Keratinocyte (primary cell): ENCODE data around the gene PITPNM3. TPM values are rescaled to one million over a fixed set of nuclear protein-coding genes. Genes with fewer than 3 reads are reported as not detected.

Experiments
- DNase-seq: peaks from one replicate; pipeline ENCODE4 v3.0.0-alpha.2; 2011; ENCODE audit warnings: low read depth, missing footprints, low spot score
- FAIRE-seq: peaks from 2 replicates; lab custom pipeline; 2011; peaks lifted over from hg19 to GRCh38; lab: Jason Lieb, UNC
- H2AFZ ChIP-seq: 2 replicates; pipeline ENCODE4 v1.6.0; 2012; ENCODE audit warnings: low read length, control low read depth, inconsistent platforms; ENCODE audit not compliant: control insufficient read depth
- H3K27ac ChIP-seq: 2 replicates; pipeline ENCODE4 v1.5.1; 2011; ENCODE audit warnings: low read length; ENCODE audit not compliant: control insufficient read depth, insufficient read depth
- H3K27me3 ChIP-seq: 3 replicates; pipeline ENCODE4 v1.6.0; 2011; ENCODE audit warnings: low read length; ENCODE audit not compliant: control insufficient read depth, insufficient read depth; ENCODE audit errors: extremely low read depth
- H3K36me3 ChIP-seq, 2 experiments: 2 replicates in 1 of 2; 3 replicates in 1 of 2; pipeline ENCODE4 v1.5.1; 2011; ENCODE audit warnings: low read length in 2 of 2, mild to moderate bottlenecking in 1 of 2; ENCODE audit not compliant: control insufficient read depth in 2 of 2, insufficient read depth in 2 of 2; ENCODE audit errors: extremely low read depth in 1 of 2
- H3K4me1 ChIP-seq: 3 replicates; pipeline ENCODE4 v1.5.1; 2011; ENCODE audit warnings: low read length; ENCODE audit not compliant: control insufficient read depth, insufficient read depth; ENCODE audit errors: extremely low read depth
- H3K4me2 ChIP-seq: 3 replicates; pipeline ENCODE4 v1.6.0; 2011; ENCODE audit warnings: low read depth, low read length; ENCODE audit not compliant: control insufficient read depth, insufficient read depth; ENCODE audit errors: extremely low read depth
- H3K4me3 ChIP-seq, 3 experiments: fragments of 200-600 bp in 1 of 3; sonication (generic) in 1 of 3; 2 replicates in 2 of 3; 3 replicates in 1 of 3; pipeline ENCODE4 v1.5.1; 2011 to 2016; ENCODE audit warnings: low read length in 3 of 3, mild to moderate bottlenecking in 3 of 3, control low read depth in 2 of 3, inconsistent platforms in 1 of 3, low read depth in 1 of 3, mixed read lengths in 1 of 3, mixed run types in 1 of 3, moderate library complexity in 1 of 3; ENCODE audit not compliant: control insufficient read depth in 2 of 3, insufficient read depth in 2 of 3; ENCODE audit errors: extremely low read depth in 1 of 3
- H3K79me2 ChIP-seq: 2 replicates; pipeline ENCODE4 v1.6.0; 2012; ENCODE audit warnings: low read length; ENCODE audit not compliant: control insufficient read depth, insufficient read depth
- H3K9ac ChIP-seq: 3 replicates; pipeline ENCODE4 v1.6.0; 2011; ENCODE audit warnings: low read length; ENCODE audit not compliant: control insufficient read depth, insufficient read depth; ENCODE audit errors: extremely low read depth
- H3K9me1 ChIP-seq: 3 replicates; pipeline ENCODE4 v1.6.0; 2011; ENCODE audit warnings: low read length; ENCODE audit not compliant: control insufficient read depth, insufficient read depth; ENCODE audit errors: extremely low read depth
- H3K9me3 ChIP-seq: 2 replicates; pipeline ENCODE4 v1.5.1; 2012; ENCODE audit warnings: low read depth, low read length; ENCODE audit not compliant: control insufficient read depth
- H4K20me1 ChIP-seq: 3 replicates; pipeline ENCODE4 v1.6.0; 2011; ENCODE audit warnings: low read length; ENCODE audit not compliant: control insufficient read depth, insufficient read depth; ENCODE audit errors: extremely low read depth
- EZH2 ChIP-seq: IDR thresholded peaks from one replicate; pipeline ENCODE4 v1.6.1; 2012; ENCODE audit warnings: inconsistent platforms, mild to moderate bottlenecking, low read length, moderate library complexity
- dilution Hi-C: fragments of 300-500 bp; cut with MboI; formaldehyde crosslinking; loops from one replicate; pipeline ENCODE4 v1.7.0; 2020; ENCODE audit warnings: low sequenced_read_pairs; ENCODE audit not compliant: extremely low pct_ligation_motif_present
- polyA plus RNA-seq, 5 experiments: library from polyadenylated mRNA; depleted of rRNA in 3 of 5; stranded (reverse) in 3 of 5; stranded (forward) in 1 of 5; unstranded in 1 of 5; fragments of >200 nt; gene quantifications; 1 replicate in 1 of 5; 2 replicates in 3 of 5; 3 replicates in 1 of 5; pipeline versions ENCODE4 v1.2.1 to v1.2.3, GENCODE V29; 2011 to 2012; ENCODE audit warnings: missing spikeins in 2 of 5, low read depth in 1 of 5, low replicate concordance in 1 of 5
- TF ChIP-seq, protein P1 (sequence below), 3 experiments: IDR thresholded peaks in 1 of 3; conservative IDR thresholded peaks in 1 of 3; optimal IDR thresholded peaks in 1 of 3; 2 replicates in 2 of 3; 3 replicates in 1 of 3; pipeline versions ENCODE3 to v1.5.1; 2011; ENCODE audit warnings: low read length in 3 of 3, mild to moderate bottlenecking in 3 of 3, moderate library complexity in 2 of 3, control low read depth in 1 of 3, inconsistent platforms in 1 of 3; ENCODE audit not compliant: insufficient read depth in 2 of 3; ENCODE audit errors: extremely low read depth in 1 of 3

Gene PITPNM3
- polyA plus RNA-seq, 1 donor (not counting 4 experiments of a cell fraction or from before 2014, with no cell fraction given) = 7.7 TPM

DNA sequence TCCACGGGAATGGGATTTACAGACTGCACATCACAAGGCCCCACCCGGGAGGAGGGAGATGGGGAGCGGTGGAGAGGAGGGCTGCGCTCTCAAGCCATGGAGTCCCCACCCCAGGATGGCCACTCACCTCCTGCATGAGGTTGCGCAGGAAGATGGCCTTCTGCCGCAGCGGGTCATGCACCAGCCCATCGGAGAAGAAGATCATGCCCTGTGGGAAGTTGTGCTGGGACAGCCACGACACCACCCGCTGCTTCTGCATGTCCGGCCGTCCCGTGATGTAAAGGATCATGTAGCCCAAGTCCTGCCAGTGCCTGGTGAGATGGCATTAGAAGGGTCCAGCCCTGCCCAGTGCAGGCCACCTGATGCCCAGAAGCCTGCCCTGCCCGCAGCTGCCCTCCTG is 95.1 kb downstream of the PITPNM3 start:
- TF ChIP-seq, protein P1, sequence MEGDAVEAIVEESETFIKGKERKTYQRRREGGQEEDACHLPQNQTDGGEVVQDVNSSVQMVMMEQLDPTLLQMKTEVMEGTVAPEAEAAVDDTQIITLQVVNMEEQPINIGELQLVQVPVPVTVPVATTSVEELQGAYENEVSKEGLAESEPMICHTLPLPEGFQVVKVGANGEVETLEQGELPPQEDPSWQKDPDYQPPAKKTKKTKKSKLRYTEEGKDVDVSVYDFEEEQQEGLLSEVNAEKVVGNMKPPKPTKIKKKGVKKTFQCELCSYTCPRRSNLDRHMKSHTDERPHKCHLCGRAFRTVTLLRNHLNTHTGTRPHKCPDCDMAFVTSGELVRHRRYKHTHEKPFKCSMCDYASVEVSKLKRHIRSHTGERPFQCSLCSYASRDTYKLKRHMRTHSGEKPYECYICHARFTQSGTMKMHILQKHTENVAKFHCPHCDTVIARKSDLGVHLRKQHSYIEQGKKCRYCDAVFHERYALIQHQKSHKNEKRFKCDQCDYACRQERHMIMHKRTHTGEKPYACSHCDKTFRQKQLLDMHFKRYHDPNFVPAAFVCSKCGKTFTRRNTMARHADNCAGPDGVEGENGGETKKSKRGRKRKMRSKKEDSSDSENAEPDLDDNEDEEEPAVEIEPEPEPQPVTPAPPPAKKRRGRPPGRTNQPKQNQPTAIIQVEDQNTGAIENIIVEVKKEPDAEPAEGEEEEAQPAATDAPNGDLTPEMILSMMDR (optimal IDR thresholded peaks at IDR 0.05 in 1 of 3, IDR thresholded peaks at IDR 0.05 in 1 of 3, conservative IDR thresholded peaks at IDR 0.05 in 1 of 3; ENCODE audit: extremely low read depth in 1 of 3, insufficient read depth in 2 of 3, low read length in 3 of 3) = no peak
- no peaks in the 10 kb centered on the region for H3K27me3 ChIP-seq
- no peak overlapping the region for H3K27ac ChIP-seq
- H2AFZ ChIP-seq = no peak overlapping the region
- DNase-seq = no peak
- dilution Hi-C loops = no loop called here
- no peaks in the 10 kb centered on the region for H3K9me1 ChIP-seq
- H3K9ac ChIP-seq = no peak overlapping the region
- H3K79me2 ChIP-seq = no peaks in the 10 kb centered on the region
- peaks cover 0 to 6% of the 10 kb centered on the region in 2 experiments for H3K36me3 ChIP-seq
- H3K4me2 ChIP-seq = no peak overlapping the region
- no peaks in the 10 kb centered on the region for H4K20me1 ChIP-seq
- H3K9me3 ChIP-seq = no peaks in the 10 kb centered on the region
- peaks cover 3% of the 10 kb centered on the region for H3K4me1 ChIP-seq
- FAIRE-seq = no peak
- no peak overlapping the region for H3K4me3 ChIP-seq

DNA sequence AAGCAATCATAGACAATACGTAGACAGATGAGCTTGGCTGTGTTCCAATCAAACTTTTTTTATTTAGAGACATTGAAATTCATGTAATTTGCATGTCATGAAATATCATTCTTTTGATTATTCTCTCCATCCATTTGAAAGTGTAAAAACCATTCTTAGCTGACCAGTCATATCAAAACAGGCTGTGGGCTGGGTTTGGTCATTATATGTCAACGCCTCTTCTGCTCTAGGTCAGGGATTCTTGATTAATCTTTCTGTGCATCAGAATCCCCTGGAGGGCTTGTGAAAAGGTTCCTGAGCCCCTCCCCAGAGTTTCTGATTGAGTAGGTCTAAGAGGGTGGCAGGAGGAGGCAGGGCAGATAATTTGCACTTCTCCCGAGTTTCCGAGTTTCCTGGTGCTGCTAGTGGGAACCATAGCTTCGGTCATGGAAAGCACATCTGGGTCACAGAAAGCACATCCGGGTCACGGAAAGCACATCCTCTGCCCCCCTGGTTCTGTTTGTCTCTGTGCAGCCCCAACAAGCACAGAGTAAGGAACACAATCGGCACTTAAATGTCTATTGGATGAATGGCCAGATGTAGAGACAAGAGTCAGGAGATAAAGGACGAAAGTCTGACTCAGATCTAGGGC is 95.7 kb downstream of the PITPNM3 start:
- no peaks in the 10 kb centered on the region for H3K27me3 ChIP-seq
- H3K9ac ChIP-seq = no peak overlapping the region
- H3K9me3 ChIP-seq = no peaks in the 10 kb centered on the region
- no peaks in the 10 kb centered on the region for H3K9me1 ChIP-seq
- H2AFZ ChIP-seq = no peak overlapping the region
- H3K79me2 ChIP-seq = no peaks in the 10 kb centered on the region
- TF ChIP-seq EZH2 = no peak
- H3K4me1 ChIP-seq = peaks cover 3% of the 10 kb centered on the region
- H4K20me1 ChIP-seq = no peaks in the 10 kb centered on the region
- no peak overlapping the region for H3K4me3 ChIP-seq
- DNase-seq (no peak), FAIRE-seq (no peak)
- H3K36me3 ChIP-seq = peaks cover 0 to 6% of the 10 kb centered on the region in 2 experiments
- H3K4me2 ChIP-seq = no peak overlapping the region
- dilution Hi-C loops = no loop called here
- H3K27ac ChIP-seq = no peak overlapping the region

DNA sequence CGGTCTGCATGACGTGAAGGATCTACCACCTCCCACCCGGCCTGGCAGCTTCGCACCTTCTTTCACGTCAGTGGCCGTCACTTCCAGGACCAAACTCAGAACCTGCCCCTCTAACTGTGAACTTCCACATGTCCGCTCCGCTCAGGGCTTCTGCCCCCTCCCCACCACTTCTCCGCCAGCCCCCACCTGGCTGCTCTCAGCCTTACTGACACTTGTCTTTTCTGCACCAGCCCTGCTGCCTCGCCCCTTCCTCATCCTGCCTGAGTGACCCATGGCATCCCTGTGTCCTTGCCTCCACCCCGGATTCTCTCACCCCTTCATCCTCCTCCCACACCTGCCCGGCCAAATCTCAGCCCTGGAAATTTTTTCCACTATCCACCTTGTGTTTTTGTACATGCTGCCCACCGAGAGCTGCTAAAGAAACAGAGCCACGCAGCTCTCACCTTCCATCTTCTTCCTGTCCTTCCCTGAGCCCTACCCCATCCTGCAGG is 97.8 kb downstream of the PITPNM3 start:
- TF ChIP-seq EZH2 = no peak
- TF ChIP-seq, protein P1 (optimal IDR thresholded peaks at IDR 0.05 in 1 of 3, IDR thresholded peaks at IDR 0.05 in 1 of 3, conservative IDR thresholded peaks at IDR 0.05 in 1 of 3; ENCODE audit: extremely low read depth in 1 of 3, insufficient read depth in 2 of 3, low read length in 3 of 3) = no peak
- Histone ChIP-seq H3K9ac (no peak overlapping the region), H3K4me1 (peaks cover 3% of the 10 kb centered on the region), H3K27ac (no peak overlapping the region), H3K9me1 (no peaks in the 10 kb centered on the region), H3K4me3 (no peak overlapping the region), H2AFZ (no peak overlapping the region), H4K20me1 (no peaks in the 10 kb centered on the region), H3K4me2 (no peak overlapping the region), H3K36me3 (peaks cover 0 to 3% of the 10 kb centered on the region in 2 experiments), H3K9me3 (no peaks in the 10 kb centered on the region), H3K79me2 (no peaks in the 10 kb centered on the region), H3K27me3 (no peaks in the 10 kb centered on the region)
- dilution Hi-C loops = no loop called here
- FAIRE-seq = no peak
- DNase-seq = no peak
